H1 (cell line): Measurements from ENCODE around the gene ZNF624. TPM values are rescaled to one million over a fixed set of nuclear protein-coding genes. Genes with fewer than 3 reads are reported as not detected.
A peak's percentile ranks its signal among the peaks of the same experiment; 100 is the strongest.

ENCODE experiments used
- BCL11A ChIP-seq, 2 experiments: IDR thresholded peaks; one replicate each; pipeline ENCODE4 v1.6.1; 2011; ENCODE audit warnings: low read depth in 2 of 2, low read length in 2 of 2, mild to moderate bottlenecking in 2 of 2
- BRCA1 ChIP-seq: IDR thresholded peaks from 2 replicates; pipeline ENCODE4 v1.6.1; 2012; ENCODE audit warnings: low read depth, low read length, improper control_type of control experiment
- CBX5 ChIP-seq: fragments of 300-800, 300-1000 bp; sonication (generic); IDR thresholded peaks from 2 replicates; pipeline ENCODE4 v1.7.1; 2016; ENCODE audit warnings: antibody characterized with exemption, low read length, low read depth
- CEBPB ChIP-seq: IDR thresholded peaks from 2 replicates; pipeline ENCODE4 v1.6.1; 2012; ENCODE audit warnings: low read depth, low read length
- CREB1 ChIP-seq: IDR thresholded peaks from 2 replicates; pipeline ENCODE4 v1.6.1; 2012; ENCODE audit warnings: inconsistent platforms
- EGR1 ChIP-seq: IDR thresholded peaks from 2 replicates; pipeline ENCODE4 v1.6.1; 2011; ENCODE audit warnings: low read depth, low read length, borderline replicate concordance
- GABPA ChIP-seq: IDR thresholded peaks from 2 replicates; pipeline ENCODE4 v1.6.1; 2011; ENCODE audit warnings: mild to moderate bottlenecking, low read length, moderate library complexity, borderline replicate concordance; ENCODE audit not compliant: insufficient read depth
- GTF2F1 ChIP-seq: IDR thresholded peaks from 2 replicates; pipeline ENCODE4 v1.6.1; 2012; ENCODE audit warnings: low read depth, low read length, improper control_type of control experiment, borderline replicate concordance
- HDAC2 ChIP-seq, 2 experiments: fragments of 300-600 bp in 1 of 2; sonication (generic) in 1 of 2; IDR thresholded peaks; 2 replicates each; pipeline ENCODE4 v1.6.1; 2011 to 2012; ENCODE audit warnings: low read depth in 2 of 2, low read length in 2 of 2, mild to moderate bottlenecking in 2 of 2, moderate library complexity in 2 of 2, borderline replicate concordance in 1 of 2, inconsistent platforms in 1 of 2
- HDAC6 ChIP-seq: IDR thresholded peaks from one replicate; pipeline ENCODE4 v1.7.1; 2012; ENCODE audit warnings: low read depth, mild to moderate bottlenecking, inconsistent platforms, low read length, moderate library complexity
- KDM5A ChIP-seq: fragments of 200-600 bp; IDR thresholded peaks from 2 replicates; pipeline ENCODE4 v1.7.1; 2012; ENCODE audit warnings: mild to moderate bottlenecking, low read length, inconsistent platforms, mixed read lengths
- NANOG ChIP-seq: IDR thresholded peaks from 2 replicates; pipeline ENCODE4 v1.6.1; 2011; ENCODE audit warnings: low read length, low read depth, mild to moderate bottlenecking, inconsistent platforms; ENCODE audit not compliant: insufficient read depth, poor library complexity, severe bottlenecking
- PHF8 ChIP-seq: fragments of 200-600 bp; sonication (generic); conservative IDR thresholded peaks from 2 replicates; pipeline ENCODE4 v1.7.1; 2012; ENCODE audit warnings: low read depth, mild to moderate bottlenecking, inconsistent platforms, low read length, moderate library complexity
- RXRA ChIP-seq: IDR thresholded peaks from 2 replicates; pipeline ENCODE4 v1.6.1; 2011; ENCODE audit warnings: low read depth, mild to moderate bottlenecking, low read length, moderate library complexity; ENCODE audit not compliant: insufficient read depth
- SIN3A ChIP-seq, 2 experiments: IDR thresholded peaks in 1 of 2; conservative IDR thresholded peaks in 1 of 2; 2 replicates each; pipeline ENCODE4 v1.6.1; 2011 to 2012; ENCODE audit warnings: low read length in 2 of 2, improper control_type of control experiment in 1 of 2, low read depth in 1 of 2, mild to moderate bottlenecking in 1 of 2
- SUZ12 ChIP-seq: fragments of 200-600 bp; sonication (generic); IDR thresholded peaks from 2 replicates; pipeline ENCODE4 v1.6.1; 2012; ENCODE audit warnings: mild to moderate bottlenecking, inconsistent platforms, low read length, moderate library complexity, mixed read lengths
- TAF1 ChIP-seq: IDR thresholded peaks from 2 replicates; pipeline ENCODE4 v1.6.1; 2011; ENCODE audit warnings: mild to moderate bottlenecking, low read depth, low read length
- polyA plus RNA-seq, 7 experiments: library from polyadenylated mRNA; depleted of rRNA in 3 of 7; stranded (reverse) in 5 of 7; unstranded in 2 of 7; fragments of >200 nt in 5 of 7; fragments of 200-250 nt in 2 of 7; gene quantifications; 1 replicate in 5 of 7; 2 replicates in 1 of 7; 4 replicates in 1 of 7; pipeline versions ENCODE4 v1.2.1 to v1.2.3, GENCODE V29; 2011 to 2013; ENCODE audit warnings: missing spikeins in 2 of 7, mixed read lengths in 2 of 7
- total RNA-seq: library from RNA; stranded (reverse); fragmentation: NEBNext Ultra II Directional; extraction: Animal tissue kit (Norgen Biotek cat#: 25700); gene quantifications from 2 replicates; pipeline ENCODE4 v1.2.1, GENCODE V29; 2021
- TF ChIP-seq, protein P1 (sequence below): IDR thresholded peaks from 2 replicates; pipeline ENCODE4 v1.6.1; 2011; ENCODE audit warnings: low read depth, mild to moderate bottlenecking, low read length; ENCODE audit not compliant: insufficient read depth
- TF ChIP-seq, protein P2 (sequence below): IDR thresholded peaks from 2 replicates; pipeline ENCODE4 v1.6.1; 2012; ENCODE audit warnings: inconsistent platforms

Gene ZNF624
- total and polyA plus RNA-seq, 2 of the 8 experiments (the other 6 are each of a cell fraction or from before 2014, with no cell fraction given), result 0.39 to 2.5 TPM

DNA sequence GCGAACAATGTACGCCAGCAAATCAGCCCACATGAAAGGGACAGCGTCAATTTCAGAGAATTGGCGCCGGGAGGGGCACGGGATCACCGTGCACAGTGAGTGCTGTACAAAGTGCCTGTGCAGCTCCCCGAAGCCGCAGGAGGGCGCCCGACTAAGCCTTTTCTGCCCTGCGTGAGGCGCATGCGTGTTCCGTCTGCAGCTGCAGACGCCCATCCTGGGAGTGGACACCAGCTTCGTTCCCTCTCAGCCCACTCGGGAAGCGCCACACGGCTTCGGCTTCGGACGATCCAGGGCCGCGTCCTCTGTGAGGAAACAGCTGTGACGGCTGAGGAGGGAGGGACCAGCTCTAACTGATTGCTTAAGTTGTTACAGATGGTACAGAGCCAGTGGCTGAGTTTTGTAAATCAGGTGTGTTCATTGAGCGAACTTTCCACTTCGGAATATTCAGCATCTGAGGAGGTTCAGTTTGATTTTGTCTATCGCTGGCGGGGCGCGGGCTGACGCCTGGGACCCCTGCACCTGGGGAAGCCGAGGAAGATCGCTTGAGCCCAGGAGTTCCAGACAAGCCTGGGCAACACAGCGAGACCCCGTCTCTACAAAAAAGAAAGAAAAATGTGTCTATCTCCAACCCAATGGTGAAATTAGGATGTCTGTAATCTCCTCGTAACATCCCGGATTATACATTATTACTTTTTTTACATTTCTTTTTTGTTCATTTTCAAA is 69.2 kb downstream of the ZNF624 start (continued):
- no peak for TF ChIP-seq BRCA1
- TF ChIP-seq KDM5A, result no peak
- TF ChIP-seq NANOG, result no peak
- no peak for TF ChIP-seq EGR1
- no peak for TF ChIP-seq CBX5
- TF ChIP-seq, protein P1, sequence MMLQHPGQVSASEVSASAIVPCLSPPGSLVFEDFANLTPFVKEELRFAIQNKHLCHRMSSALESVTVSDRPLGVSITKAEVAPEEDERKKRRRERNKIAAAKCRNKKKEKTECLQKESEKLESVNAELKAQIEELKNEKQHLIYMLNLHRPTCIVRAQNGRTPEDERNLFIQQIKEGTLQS, result no peak
- 0 out of 4 replicates have a peak, but pooled peaks of 1 of the 2 experiments have one; percentile 27 for TF ChIP-seq HDAC2 (IDR thresholded peaks at IDR 0.05; ENCODE audit: borderline replicate concordance in 1 of 2, low read depth in 2 of 2, low read length in 2 of 2)
- TF ChIP-seq CREB1, result peak; percentile 59; the same call in 1 of the 2 replicates
- no peak for TF ChIP-seq SIN3A (conservative IDR thresholded peaks at IDR 0.05 in 1 of 2, IDR thresholded peaks at IDR 0.05 in 1 of 2; ENCODE audit: low read depth in 1 of 2, low read length in 2 of 2)
- TF ChIP-seq PHF8, result no peak
- TF ChIP-seq CEBPB, result 0 out of 2 replicates have a peak, but pooled peaks have one; percentile 4
- no peak for TF ChIP-seq BCL11A (IDR thresholded peaks at IDR 0.05; ENCODE audit: low read depth in 2 of 2, low read length in 2 of 2)
- TF ChIP-seq SUZ12, result no peak
- TF ChIP-seq TAF1, result no peak
- TF ChIP-seq GTF2F1, result no peak
- TF ChIP-seq RXRA, result no peak
- no peak for TF ChIP-seq GABPA
- no peak for TF ChIP-seq HDAC6
- TF ChIP-seq, protein P2, sequence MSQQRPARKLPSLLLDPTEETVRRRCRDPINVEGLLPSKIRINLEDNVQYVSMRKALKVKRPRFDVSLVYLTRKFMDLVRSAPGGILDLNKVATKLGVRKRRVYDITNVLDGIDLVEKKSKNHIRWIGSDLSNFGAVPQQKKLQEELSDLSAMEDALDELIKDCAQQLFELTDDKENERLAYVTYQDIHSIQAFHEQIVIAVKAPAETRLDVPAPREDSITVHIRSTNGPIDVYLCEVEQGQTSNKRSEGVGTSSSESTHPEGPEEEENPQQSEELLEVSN, result peak; percentile 43; the same call in 1 of the 2 replicates
